NCI-H82 (cell line): Measurements from ENCODE around the gene AKT3.

ENCODE experiments used
- DNase-seq: peaks from one replicate; lab custom pipeline; 2025; lab: John Stamatoyannopoulos, UW

The AKT3 gene

DNA sequence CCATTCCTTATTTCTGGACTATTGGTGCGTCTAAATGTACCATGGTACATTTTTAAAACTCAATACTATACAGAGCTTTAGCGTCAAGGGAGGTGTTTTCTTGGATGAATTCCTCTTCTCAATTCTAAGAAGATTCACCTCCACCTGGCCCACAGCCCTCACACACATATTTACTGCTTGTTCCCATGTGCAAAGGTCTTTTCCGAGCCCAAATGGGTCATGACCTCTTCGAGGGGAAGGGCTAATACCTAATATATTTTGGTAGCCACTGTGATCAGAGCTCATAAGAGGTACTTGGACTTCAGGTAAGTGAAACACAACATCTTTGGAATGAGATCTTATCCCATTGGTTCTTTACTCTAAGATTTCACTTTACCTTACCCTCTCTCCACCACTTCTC lies 388.3 kb downstream of the AKT3 start:
- DNase-seq = no peak

DNA sequence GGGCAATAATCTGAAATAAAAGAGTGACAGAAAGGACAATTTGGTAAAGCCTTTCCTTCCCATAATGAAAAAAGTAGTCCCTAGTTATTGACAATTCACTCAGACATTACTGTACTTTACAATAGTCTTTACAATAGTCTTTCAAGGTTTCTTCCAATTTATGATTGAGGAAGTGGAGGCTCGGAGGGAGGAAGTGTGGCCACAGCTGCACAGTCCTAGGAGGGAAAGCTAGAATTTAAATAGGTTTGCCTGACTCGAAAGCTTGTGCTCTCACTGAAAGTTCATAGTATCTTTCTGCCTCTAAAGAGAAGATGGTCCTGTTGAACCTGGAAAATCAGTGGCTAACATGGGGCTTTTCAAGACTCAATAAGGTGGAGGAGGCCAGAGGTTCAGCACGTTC lies 391.0 kb downstream of the AKT3 start:
- DNase-seq = no peak

DNA sequence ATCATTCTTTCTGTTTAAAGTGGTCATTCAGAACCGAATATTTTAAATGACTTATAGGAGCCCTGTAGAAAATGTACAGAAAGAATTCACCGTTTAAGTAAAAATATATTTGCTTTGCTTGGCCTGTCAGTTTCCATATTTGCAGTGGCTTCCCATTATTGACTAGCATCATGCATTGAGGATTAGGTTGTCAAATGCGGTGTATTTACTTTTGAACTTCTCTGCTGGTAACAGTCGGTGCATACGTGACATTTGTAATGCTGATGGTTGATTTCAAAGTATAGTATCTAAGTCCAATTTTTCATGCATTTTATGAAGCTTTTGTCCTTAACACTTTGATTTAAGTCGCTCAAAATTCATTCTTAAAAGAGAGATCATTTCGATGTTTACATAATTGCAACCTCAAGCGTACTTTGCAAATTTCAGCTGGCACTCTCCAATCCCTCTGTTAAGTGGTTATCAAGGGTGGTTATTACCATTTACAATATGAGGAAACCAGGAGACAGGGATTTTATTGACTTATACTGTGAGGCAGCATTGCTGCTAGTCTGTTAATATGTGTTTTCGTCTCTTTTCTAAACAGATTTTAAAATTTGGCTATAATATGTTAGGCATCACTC lies 392.6 kb downstream of the AKT3 start:
- DNase-seq = no peak

DNA sequence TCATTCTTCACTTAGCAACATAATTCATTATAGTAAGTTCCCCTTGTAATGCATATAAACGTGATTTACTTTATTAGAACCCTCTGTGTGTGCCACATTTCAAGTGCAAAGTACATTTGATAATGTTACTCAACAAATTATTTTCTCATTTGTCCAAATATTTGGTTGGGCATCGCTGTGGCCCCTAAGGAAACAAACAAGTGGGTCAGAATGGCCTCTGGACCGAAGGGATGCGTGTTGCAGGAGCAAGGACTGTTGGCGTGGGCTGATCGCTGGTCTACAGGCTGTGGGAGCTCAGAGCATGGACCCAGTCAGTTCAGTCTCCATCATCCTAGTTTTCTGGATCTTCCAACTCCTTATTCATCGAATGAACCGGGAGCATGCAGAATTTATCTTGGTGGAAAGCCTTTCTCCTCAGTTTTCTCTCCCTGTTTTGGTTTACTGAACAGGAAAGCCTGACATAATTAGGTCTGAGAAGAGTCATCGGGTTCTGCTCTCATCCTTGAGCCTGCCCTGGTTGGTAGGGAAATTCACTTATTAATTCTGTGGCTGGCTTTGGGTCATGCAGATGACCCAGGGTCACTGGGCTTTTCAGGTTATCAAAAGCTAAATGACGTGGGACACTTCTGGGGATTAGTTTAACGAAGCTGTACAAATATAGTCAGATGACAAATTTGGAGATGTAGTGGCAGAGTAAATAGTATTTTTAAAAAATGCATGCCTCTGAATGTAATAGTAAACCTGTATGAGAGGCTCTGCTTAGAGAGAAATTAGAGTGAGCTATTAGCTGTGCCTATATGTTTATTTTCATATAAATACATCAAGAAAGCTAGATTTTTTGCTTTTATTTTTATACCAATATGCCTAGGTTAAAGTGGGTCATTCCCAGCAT lies 394.0 kb downstream of the AKT3 start:
- DNase-seq = no peak

DNA sequence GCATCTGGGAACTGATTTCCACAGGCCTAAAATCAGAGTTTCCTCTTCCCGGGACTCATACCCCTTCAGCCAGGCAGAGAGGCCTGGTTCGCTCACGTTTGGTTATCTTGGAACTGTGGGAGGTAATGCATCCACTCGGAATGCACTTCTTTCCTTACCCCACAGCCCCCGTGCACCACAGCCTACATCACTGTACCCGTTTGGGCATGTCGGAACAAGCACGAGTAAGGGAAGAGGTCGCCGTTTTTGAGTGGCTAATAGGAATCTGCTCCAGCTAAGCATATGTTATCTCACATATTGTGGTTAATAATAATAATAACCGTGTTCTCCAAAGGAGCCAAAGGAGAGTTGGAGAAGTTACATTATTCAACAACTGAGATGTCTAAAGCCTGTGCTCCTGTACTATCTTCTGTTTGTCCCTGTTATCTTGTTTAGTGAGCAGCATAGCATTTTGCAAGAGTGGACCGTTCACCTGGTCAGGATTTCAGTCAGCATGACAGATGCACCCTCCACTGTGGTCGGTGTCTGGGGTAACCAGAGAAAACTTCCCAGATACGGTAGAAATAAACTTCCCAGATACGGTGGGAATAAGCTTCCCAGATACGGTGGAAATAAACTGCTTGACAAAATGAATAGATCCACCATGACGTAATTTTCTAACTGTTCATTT lies 395.6 kb downstream of the AKT3 start:
- no peak for DNase-seq

DNA sequence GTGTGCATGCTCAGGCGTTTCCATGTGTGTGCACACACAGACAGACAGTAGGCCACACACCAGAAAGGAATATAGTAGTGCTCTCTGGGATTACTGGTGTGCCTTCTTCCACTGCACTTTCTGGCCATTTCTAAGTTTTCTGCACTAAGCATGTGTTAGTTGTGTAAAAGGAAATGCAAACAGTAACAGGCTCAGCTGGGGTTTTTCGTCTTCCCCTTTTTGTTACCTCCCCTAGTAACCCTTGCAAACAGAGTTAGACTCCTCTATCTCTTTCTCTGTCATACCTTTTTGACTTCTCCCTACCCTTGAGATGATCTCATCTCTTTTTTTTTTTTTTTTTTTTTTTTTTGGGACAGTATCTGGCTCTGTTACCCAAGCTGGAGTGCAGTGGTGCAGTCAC lies 398.0 kb downstream of the AKT3 start:
- DNase-seq = no peak

DNA sequence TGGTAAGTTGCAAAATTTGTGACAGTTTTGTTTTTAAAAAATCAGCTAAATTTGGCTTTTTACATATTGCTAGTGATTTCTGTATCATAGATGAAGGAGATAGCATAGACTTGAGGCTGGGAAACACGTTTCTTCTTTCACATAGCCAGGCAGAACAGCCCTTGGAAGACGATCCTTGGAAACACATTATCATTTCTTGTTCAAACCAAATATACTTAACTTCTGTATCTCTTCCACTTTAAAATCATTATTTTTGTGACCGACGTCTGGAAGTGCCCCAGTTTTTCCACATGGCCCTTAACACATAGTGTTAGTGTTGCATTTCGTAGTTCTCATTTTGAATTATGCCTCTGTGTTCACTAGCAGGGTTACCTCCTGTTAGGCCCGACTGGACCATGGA lies 400.7 kb downstream of the AKT3 start:
- no peak for DNase-seq

DNA sequence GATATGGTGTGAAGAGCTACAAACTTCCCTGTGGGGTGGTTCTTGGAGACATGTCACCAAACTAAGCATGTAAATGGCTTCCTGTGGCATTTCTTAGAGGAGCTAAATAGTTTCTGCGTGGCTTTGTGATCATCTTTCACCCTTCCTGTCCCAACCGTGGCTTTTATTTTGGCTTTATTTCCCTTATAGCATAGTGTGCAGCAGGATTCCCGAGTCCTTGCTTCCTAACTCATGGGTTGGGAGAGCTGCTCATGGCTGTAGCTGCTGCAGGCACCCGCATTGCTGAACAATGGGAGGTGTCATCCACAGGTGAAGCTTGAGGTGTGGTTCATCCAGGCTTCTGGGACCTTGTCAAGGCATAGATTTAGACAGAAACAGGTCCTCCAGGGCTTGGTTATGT lies 402.2 kb downstream of the AKT3 start:
- DNase-seq = no peak

DNA sequence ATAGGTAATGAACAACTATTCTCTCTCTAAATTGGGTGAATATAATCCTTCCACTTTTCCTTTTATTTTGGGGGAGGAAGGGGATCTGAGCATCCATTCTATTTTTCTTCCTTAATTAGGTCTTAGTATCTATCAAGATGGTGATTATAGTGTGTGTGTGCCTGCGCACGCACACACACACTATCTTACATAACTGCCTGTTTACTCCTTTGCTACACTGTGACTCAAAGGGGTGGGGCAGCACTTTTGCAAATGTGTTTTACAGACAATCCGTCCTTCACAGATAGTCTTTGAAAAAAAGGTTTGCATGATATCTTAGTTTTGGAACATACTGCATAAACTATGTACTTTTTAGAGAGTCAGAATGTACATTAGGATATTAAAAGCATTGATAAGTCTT lies 402.7 kb downstream of the AKT3 start:
- DNase-seq = no peak

DNA sequence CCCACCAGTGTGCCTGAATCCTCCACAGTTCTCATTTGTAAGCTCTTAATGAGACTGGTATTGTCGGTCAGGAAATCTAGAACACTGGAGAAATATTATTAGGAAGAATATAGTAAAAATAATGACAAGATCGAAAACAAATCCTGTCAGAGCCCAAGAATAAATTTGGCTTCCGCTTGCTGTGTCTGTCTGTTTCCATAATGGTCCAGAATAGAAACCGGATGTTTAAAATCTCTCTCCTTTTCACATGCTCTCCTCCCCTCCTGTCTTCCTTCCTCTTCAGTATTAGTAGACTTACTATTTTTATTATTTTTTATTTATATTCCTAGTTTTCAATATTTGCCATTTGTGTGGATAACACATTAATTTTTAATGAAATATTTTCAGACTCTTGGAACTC lies 406.5 kb downstream of the AKT3 start:
- no peak for DNase-seq

DNA sequence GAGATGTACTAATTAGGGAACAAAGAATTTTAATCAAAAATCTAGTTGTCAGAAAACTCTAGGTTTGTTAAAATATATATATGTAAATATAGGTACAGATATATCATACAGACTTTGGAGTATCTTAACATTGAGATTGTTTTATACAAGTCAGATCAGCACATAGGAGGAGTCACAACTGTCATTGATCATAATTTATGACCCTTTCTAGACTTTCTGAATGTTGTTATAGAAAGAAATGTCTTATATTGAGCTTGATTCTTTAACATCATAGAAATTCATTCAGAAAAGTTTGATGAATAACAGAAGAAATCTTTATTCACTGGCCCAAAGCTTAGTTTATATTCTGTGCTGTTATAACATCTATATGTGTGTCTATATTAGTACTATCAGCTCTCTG lies 408.4 kb downstream of the AKT3 start:
- no peak for DNase-seq

DNA sequence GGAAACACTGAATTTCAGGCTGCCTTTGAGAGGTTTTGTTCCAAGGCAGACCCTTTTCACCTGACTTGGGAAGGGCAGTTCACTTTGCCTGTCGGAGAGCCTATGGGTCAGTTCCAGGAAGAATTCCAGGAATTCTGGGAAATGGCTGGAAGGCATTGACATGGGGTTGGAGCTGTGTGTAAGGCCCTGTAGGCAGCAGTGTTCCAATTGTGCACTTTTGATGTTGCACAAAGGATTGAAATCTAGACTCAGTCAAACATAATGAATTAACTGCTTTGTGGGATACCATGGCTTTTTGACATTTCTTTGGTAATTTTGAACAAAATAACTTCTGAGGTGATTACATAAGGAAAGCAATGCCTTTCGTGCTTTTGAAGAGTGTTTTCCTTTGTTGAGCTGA lies 409.6 kb downstream of the AKT3 start:
- DNase-seq = no peak

DNA sequence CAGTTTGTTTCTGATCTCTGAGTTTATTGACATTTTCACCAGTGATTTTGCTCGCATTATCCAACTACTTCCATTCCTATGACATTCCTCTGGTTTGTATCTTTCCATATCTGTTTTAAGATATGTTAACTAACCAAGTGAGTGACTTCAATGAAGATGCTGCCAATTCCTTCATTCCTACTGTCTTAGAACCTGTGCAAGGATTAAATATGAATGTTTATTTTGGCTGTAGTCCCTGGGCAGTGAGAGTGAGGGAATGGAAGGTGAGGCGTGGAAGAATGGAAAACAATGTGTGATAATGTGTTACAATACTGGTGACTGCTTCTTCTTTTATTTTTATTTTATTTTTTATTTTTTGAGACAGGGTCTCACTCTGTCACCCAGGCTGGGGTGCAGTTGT lies 411.2 kb downstream of the AKT3 start:
- DNase-seq = no peak
